GM12801 (cell line): ENCODE data around the gene SHISAL2A.

Experiments
- CTCF ChIP-seq: IDR thresholded peaks from one replicate; pipeline ENCODE4 v1.5.1; 2011; ENCODE audit warnings: control low read depth; ENCODE audit not compliant: insufficient read length; ENCODE audit errors: extremely low read depth

The SHISAL2A gene

GRCh38 chr1:52602856-52603600 is 29.9 kb upstream of the SHISAL2A start:
- no peak for TF ChIP-seq CTCF

- no peak for TF ChIP-seq CTCF
Measured at GRCh38 chr1:52603630-52604029, 29.3 kb upstream of the SHISAL2A start.

GRCh38 chr1:52604063-52604770 is 28.8 kb upstream of the SHISAL2A start:
- TF ChIP-seq CTCF, result no peak

- no peak for TF ChIP-seq CTCF
Measured at GRCh38 chr1:52613636-52614373, 19.2 kb upstream of the SHISAL2A start.

GRCh38 chr1:52614671-52615070 is 18.3 kb upstream of the SHISAL2A start:
- no peak for TF ChIP-seq CTCF

- TF ChIP-seq CTCF, result no peak
Measured at GRCh38 chr1:52615489-52616042, 17.4 kb upstream of the SHISAL2A start.

GRCh38 chr1:52621950-52622349 is 11.0 kb upstream of the SHISAL2A start:
- no peak for TF ChIP-seq CTCF
